Fibroblast of lung (primary cell): ENCODE measurements around the gene WDR3. TPM values are rescaled to one million over a fixed set of nuclear protein-coding genes. Genes with fewer than 3 reads are reported as not detected.

Experiments
- DNase-seq, 2 donors: peaks; one replicate each; pipeline versions ENCODE4 v3.0.0 to v3.0.0-alpha.2; 2010; ENCODE audit warnings: low read depth in 2 of 2
- H2AFZ ChIP-seq: 2 replicates; pipeline ENCODE4 v1.5.1; 2012; ENCODE audit warnings: low read length, control low read depth, inconsistent platforms
- H3K27ac ChIP-seq: 2 replicates; pipeline ENCODE4 v1.5.1; 2011; ENCODE audit warnings: low read length, control low read depth; ENCODE audit not compliant: insufficient read depth
- H3K27me3 ChIP-seq: 2 replicates; pipeline ENCODE4 v1.5.1; 2011; ENCODE audit warnings: mild to moderate bottlenecking, low read length; ENCODE audit not compliant: control insufficient read depth, insufficient read depth
- H3K36me3 ChIP-seq: 2 replicates; pipeline ENCODE4 v1.5.1; 2011; ENCODE audit warnings: low read length; ENCODE audit not compliant: control insufficient read depth, insufficient read depth
- H3K4me1 ChIP-seq: 2 replicates; pipeline ENCODE4 v1.5.1; 2011; ENCODE audit warnings: low read length; ENCODE audit not compliant: control insufficient read depth, insufficient read depth; ENCODE audit errors: extremely low read depth
- H3K4me2 ChIP-seq: 2 replicates; pipeline ENCODE4 v1.5.1; 2011; ENCODE audit warnings: low read length, control low read depth; ENCODE audit not compliant: insufficient read depth; ENCODE audit errors: extremely low read depth
- H3K4me3 ChIP-seq, 4 experiments: fragments of 200-600 bp in 1 of 4; sonication (generic) in 1 of 4; replicated peaks in 1 of 4; 2 replicates each; pipeline ENCODE4 v1.5.1; 2011 to 2016; ENCODE audit warnings: low read length in 4 of 4, low read depth in 3 of 4, mild to moderate bottlenecking in 3 of 4, control low read depth in 2 of 4, inconsistent platforms in 1 of 4, mixed read lengths in 1 of 4; ENCODE audit not compliant: insufficient read depth in 1 of 4; ENCODE audit errors: control extremely low read depth in 1 of 4
- H3K79me2 ChIP-seq: 2 replicates; pipeline ENCODE4 v1.5.1; 2012; ENCODE audit warnings: mild to moderate bottlenecking, low read length, inconsistent platforms; ENCODE audit not compliant: control insufficient read depth, insufficient read depth
- H3K9ac ChIP-seq: 2 replicates; pipeline ENCODE4 v1.5.1; 2011; ENCODE audit warnings: mild to moderate bottlenecking, low read length, control low read depth; ENCODE audit not compliant: insufficient read depth
- H3K9me3 ChIP-seq: 2 replicates; pipeline ENCODE4 v1.5.1; 2012; ENCODE audit warnings: low read depth, low read length; ENCODE audit not compliant: control insufficient read depth, insufficient read depth
- H4K20me1 ChIP-seq: 2 replicates; pipeline ENCODE4 v1.5.1; 2011; ENCODE audit warnings: low read length; ENCODE audit not compliant: control insufficient read depth, insufficient read depth; ENCODE audit errors: extremely low read depth
- EZH2 ChIP-seq: IDR thresholded peaks from 2 replicates; pipeline ENCODE4 v1.5.1; 2012; ENCODE audit warnings: low read length, control low read depth, mild to moderate bottlenecking; ENCODE audit errors: missing control alignments
- polyA plus RNA-seq, 2 donors: library from polyadenylated mRNA; depleted of rRNA in 1 of 2; stranded (reverse) in 1 of 2; unstranded in 1 of 2; fragments of >200 nt; gene quantifications; 2 replicates each; pipeline ENCODE4 v1.2.1, GENCODE V29; 2011 to 2012; ENCODE audit warnings: missing spikeins in 1 of 2
- total RNA-seq: library from RNA; depleted of rRNA; stranded (reverse); fragments of >200 nt; gene quantifications from 2 replicates; pipeline ENCODE4 v1.2.1, GENCODE V29; 2014
- TF ChIP-seq, protein P1 (sequence below), 2 donors: IDR thresholded peaks in 1 of 2; conservative IDR thresholded peaks in 1 of 2; 1 replicate in 1 of 2; 2 replicates in 1 of 2; pipeline ENCODE4 v1.5.1; 2011 to 2012; ENCODE audit warnings: low read length in 2 of 2, control low read depth in 1 of 2, inconsistent platforms in 1 of 2, low read depth in 1 of 2, mild to moderate bottlenecking in 1 of 2

The WDR3 gene
- total and polyA plus RNA-seq, 2 donors (not counting 1 experiment from before 2014, with no cell fraction given) = 15.7 to 17.4 TPM

DNA sequence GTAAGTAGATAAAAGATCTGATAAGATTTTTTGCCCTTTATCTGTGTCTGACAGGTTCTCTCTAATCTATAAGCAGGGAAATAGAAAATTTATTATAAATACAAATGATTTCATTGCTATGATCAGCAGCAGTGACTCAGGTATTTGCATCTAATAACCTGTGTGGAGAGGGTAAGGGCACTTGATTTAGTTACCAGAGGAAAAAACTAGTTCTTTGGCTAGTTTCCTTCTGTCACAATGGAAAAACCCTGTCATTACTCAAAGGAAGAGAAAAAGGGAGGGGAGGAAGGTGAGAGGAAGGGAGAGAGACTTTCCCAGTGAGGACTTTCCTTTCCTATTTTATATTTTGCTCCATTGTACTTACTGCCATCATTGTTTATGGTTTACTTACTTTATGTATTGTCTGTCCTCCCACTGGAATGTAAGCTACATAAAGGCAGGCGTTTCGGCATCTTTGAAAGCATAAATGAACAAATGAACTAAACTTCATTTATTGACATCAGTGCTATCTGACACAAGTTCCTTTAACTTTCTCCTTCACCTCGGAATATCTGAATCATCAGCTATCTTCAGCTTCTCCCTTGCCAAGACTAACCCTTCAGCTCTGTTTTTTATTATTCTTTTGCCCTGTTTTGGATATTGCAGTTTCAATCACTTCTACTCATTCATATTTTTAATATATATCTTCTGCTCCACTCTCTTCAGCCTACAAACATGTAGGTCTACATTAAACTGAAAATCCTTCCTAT is 34.9 kb downstream of the WDR3 start:
- Histone ChIP-seq H3K4me2 (no peak overlapping the region), H3K9me3 (no peaks in the 10 kb centered on the region), H3K27me3 (no peaks in the 10 kb centered on the region), H3K4me3 (no peak overlapping the region), H3K79me2 (no peaks in the 10 kb centered on the region), H3K9ac (no peak overlapping the region), H3K36me3 (no peaks in the 10 kb centered on the region), H2AFZ (no peak overlapping the region), H3K4me1 (no peaks in the 10 kb centered on the region), H3K27ac (no peak overlapping the region), H4K20me1 (no peaks in the 10 kb centered on the region)
- TF ChIP-seq EZH2 = no peak
- TF ChIP-seq, protein P1, sequence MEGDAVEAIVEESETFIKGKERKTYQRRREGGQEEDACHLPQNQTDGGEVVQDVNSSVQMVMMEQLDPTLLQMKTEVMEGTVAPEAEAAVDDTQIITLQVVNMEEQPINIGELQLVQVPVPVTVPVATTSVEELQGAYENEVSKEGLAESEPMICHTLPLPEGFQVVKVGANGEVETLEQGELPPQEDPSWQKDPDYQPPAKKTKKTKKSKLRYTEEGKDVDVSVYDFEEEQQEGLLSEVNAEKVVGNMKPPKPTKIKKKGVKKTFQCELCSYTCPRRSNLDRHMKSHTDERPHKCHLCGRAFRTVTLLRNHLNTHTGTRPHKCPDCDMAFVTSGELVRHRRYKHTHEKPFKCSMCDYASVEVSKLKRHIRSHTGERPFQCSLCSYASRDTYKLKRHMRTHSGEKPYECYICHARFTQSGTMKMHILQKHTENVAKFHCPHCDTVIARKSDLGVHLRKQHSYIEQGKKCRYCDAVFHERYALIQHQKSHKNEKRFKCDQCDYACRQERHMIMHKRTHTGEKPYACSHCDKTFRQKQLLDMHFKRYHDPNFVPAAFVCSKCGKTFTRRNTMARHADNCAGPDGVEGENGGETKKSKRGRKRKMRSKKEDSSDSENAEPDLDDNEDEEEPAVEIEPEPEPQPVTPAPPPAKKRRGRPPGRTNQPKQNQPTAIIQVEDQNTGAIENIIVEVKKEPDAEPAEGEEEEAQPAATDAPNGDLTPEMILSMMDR (conservative IDR thresholded peaks at IDR 0.05 in 1 of 2, IDR thresholded peaks at IDR 0.05 in 1 of 2; ENCODE audit: low read depth in 1 of 2, low read length in 2 of 2) = no peak
- peak in 1 of 2 donors; percentile 47 for DNase-seq

DNA sequence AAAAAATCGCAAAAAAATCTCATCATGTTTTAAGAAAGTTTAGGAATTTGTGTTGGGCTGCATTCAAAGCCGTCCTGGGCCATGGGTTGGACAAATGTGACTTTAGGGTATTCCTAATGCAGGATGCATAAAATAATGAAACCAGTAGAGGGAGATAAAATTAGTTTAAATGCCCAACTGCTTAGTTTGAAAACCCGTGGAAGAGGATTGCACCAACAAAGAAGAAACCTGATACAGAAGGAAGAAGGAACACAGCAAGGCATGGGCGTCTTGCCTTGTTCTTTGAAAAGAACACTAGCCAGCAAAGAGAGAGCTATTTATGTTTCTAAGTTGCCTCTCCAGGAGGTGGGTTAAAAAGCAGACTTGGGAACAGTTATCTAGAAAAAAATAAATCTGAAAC is 37.9 kb downstream of the WDR3 start:
- no peaks in the 10 kb centered on the region for H3K27me3 ChIP-seq
- DNase-seq = peak; percentile 51 to 77
- no peaks in the 10 kb centered on the region for H3K36me3 ChIP-seq
- H3K4me1 ChIP-seq = no peaks in the 10 kb centered on the region
- no peaks in the 10 kb centered on the region for H3K9me3 ChIP-seq
- H4K20me1 ChIP-seq = no peaks in the 10 kb centered on the region
- no peak overlapping the region for H3K4me3 ChIP-seq
- H3K79me2 ChIP-seq = no peaks in the 10 kb centered on the region
- H2AFZ ChIP-seq = no peak overlapping the region
- H3K4me2 ChIP-seq = no peak overlapping the region
- no peak overlapping the region for H3K9ac ChIP-seq
- TF ChIP-seq EZH2 = no peak
- TF ChIP-seq, protein P1 (conservative IDR thresholded peaks at IDR 0.05 in 1 of 2, IDR thresholded peaks at IDR 0.05 in 1 of 2; ENCODE audit: low read depth in 1 of 2, low read length in 2 of 2) = peak in 1 of 2 donors; percentile 30
- no peak overlapping the region for H3K27ac ChIP-seq

DNA sequence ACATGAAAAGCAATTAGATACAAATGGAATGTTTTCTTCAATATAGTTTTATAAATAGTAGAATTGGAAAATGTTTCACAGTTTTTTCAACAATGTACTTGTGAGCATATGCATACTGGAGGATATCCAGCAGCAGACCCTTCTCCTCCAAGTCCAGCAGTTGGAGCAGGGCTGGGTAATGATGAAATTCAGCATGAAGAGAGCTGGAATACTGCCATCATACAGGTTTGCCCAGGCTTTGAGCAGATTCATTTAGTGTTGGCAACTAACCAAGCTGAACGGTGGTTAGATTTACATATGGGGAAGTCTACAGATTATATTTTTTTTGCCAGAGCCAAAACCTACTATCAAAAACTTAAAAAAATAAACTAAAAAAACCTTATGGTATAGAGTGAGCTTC is 38.3 kb downstream of the WDR3 start:
- Histone ChIP-seq H3K79me2 (no peaks in the 10 kb centered on the region), H3K4me2 (no peak overlapping the region), H3K9me3 (no peaks in the 10 kb centered on the region), H3K4me1 (no peaks in the 10 kb centered on the region), H3K9ac (no peak overlapping the region), H3K27me3 (no peaks in the 10 kb centered on the region), H2AFZ (no peak overlapping the region), H3K27ac (no peak overlapping the region), H4K20me1 (no peaks in the 10 kb centered on the region), H3K4me3 (no peak overlapping the region), H3K36me3 (no peaks in the 10 kb centered on the region)
- DNase-seq = peak; percentile 38 to 40
- no peak for TF ChIP-seq EZH2
- TF ChIP-seq, protein P1 (conservative IDR thresholded peaks at IDR 0.05 in 1 of 2, IDR thresholded peaks at IDR 0.05 in 1 of 2; ENCODE audit: low read depth in 1 of 2, low read length in 2 of 2) = no peak
